ENCODE data around the gene PSMC1.
"Not testable (repeated sequence)": the region's sequence is repeated elsewhere in the genome, so short reads cannot be mapped to it uniquely, and the experiment has no call there.

The PSMC1 gene

DNA sequence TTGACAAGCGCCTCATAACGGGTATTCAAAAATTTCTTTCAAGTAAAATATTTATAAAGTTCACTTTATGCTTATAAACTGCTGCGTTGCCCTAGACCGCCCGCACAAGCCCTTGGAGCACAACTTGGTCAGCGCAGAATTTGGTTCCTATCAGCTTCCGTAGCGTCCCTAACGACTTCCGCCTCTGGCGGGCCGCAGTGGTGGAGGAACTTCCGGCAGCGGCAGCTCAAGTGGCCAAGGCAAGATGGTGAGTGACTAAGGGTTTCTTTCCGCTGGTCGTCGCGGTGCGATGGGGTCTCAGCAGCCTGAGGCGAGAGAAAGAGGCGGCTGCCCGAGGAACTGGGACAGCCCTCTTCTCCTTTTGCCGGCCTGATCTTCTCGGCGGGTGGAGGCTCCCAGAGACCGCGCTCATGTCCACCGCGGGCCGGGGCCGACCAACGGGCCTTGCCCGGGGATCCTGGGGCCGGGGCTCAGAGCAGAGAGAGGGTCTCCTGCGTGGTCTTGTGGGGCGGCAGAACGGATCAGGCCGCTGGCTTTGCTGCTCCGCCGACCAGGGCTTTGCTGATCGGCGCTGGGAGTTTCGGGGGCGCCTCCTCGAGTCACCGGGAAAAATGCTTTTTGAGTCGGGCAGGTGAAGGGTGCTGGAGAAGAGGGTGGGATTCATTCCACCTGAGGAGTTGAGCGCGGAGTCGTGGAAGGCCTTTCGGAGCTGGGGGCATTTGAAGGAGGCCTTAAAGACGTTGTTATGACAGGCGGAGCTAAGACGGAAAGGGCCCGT lies at the start of gene PSMC1:
PSMC1 (plus strand) TSS at position 200 of the 778 bp plus-strand sequence; CDS start at position 245, 45 bp downstream.
- peak; percentile 94 to 96 (median 95) for DNase-seq

DNA sequence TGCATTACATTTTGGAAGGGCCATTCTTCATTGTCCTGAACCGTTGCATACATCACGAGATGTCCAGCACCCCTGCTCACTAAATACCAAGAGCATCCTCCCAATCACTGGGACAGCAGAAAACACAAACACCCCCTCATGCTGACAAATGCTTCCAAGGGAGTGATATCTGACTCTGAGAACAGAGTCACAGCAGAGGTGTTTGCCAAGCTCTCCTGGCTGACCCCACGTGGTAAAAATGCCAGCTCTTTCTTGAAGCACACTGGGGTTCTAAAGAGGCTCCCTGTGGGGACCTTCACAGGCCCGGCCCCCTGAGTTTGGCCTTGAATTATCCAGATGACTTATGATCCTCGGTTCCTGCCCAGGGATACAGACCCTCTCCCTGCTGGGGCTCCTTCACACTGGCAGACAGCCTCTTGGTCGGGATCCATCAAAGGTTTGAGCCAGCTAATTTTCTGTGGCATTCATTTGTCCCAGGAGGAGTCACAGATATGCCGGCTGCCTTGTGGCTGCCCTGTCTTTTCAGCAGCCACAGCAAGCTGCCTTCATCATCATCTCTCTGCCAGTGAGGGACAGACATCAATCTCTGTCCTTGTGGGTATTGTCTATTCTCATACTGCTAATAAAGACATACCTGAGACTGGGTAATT lies 43.1 kb upstream of the PSMC1 start:
- no peak for DNase-seq

DNA sequence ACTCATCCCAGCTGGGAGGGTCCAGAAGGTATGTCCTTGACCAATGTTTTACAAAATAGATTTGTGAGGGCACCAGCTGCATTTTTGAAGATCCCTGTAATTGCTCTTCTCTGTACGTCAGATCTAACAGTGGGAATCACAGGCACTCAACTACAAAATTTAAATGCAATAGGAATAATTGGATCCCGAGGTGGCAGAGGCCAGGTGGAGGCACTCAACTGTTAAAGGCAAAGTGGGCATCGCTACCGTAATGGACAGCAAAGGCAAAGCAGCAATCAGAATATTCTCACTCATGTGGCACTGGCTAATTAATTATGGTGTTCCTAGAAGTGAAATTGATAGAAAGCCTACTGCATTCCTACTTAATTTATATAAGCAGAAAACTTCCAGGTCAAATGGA lies 27.9 kb upstream of the PSMC1 start:
- no peak for DNase-seq

DNA sequence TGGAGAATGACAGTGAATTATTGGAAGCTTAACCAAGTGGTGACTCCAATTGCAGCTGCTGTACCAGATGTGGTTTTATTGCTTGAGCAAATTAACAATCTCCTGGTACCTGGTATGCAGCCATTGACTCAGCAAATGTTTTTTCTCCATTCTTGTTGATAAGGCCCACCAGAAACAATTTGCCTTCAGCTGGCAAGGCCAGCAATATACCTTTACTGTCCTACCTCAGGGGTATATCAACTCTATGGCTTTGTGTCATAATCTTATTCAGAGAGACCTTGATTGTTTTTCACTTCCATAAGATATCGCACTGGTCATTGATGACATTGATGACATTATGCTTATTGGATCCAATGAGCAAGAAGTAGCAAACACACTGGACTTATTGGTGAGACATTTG lies 26.4 kb upstream of the PSMC1 start:
- not testable (repeated sequence) for DNase-seq

DNA sequence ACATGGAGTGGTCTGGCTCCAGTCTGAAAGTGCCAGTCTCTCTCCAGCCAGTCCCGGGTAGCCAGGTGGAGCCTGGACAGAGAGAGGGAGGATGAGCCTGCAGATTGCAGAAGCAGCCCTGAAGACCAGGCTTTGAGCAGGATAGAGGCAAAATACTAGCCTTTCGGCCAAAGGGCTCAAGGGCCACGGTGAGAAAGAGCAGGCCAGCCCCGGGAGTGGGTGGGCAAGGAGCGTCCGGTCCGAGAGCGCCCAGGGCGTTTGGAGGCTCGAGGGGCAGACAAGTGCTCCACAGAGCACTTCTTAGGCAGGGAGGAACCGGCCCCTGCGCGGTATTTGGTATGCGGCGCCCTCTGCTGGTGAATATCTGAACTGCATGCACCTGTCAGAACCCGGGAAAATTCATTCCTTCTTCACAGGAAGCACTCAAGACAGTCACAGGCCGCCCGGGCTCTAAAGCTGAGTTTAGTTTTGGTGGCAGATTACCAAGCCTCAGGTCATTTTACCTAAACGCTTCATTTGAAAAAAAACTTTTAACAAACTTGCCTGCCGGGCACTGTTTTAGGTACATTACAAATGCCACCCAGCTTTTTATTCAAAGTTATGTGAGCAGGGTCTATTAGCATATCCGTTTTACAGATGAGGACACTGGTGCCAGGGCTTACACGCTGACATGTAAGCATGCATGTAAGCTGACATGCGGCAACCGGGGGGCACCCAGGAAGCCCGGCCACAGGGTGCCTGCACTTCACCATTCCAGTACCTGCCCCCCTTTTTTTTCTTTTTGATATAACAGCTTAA lies 21.0 kb upstream of the PSMC1 start:
- DNase-seq = peak; percentile 70 to 81 (median 77)

DNA sequence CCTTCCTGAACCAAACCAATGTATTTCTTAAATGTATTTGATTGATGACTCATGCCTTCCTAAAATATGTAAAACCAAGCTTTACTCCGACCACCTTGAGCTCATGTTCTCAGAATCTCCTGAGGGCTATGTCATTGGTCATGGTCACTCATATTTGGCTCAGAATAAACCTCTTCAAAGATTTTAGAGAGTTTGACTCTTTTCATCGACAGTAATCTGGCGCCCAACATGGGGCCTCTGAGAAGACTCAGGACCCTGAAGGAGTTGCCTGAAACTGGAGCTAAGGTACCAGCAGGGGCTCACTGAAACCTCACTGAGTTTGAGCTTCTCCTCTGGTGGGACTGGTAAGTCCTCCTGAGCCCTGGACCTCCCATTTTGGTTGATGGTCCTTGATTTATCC lies 17.2 kb upstream of the PSMC1 start:
- DNase-seq = peak in 1 of 3 donors; percentile 25

DNA sequence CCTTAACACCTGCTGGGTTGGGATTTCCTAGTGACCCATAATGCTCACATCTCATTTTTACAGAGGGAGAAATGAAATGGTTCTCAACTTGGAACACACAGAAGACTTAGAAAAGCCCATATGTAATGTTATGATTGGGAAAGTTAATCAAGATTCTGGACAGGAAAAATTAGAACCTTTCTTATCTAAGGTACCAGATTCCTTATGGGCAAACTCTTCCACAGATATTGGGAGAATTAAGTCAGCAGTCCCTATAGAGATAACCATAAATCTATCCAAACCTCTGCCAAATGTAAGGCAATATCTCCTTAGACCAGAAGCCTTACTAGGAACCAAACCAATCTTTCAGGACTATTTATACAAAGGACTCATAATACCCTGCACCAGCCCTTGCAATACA lies 13.9 kb upstream of the PSMC1 start:
- DNase-seq = no peak

DNA sequence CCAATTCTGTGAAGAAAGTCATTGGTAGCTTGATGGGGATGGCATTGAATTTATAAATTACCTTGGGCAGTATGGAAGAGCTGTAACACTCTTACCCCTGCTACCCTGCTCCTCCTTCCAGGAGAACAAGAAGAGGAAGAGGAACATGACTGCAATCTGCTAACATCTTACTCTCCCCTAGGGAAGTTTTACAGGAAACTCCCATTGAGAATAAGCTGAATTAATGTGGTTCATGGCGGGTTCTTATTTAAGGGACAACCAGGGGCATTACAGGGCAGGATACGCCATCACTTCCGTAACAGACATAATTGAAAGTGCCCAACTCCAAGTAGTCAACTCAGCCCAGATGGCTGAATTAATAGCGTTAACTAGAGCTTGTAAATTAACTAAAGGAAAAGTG lies 9.4 kb upstream of the PSMC1 start:
- peak; percentile 40 to 59 (median 54) for DNase-seq

DNA sequence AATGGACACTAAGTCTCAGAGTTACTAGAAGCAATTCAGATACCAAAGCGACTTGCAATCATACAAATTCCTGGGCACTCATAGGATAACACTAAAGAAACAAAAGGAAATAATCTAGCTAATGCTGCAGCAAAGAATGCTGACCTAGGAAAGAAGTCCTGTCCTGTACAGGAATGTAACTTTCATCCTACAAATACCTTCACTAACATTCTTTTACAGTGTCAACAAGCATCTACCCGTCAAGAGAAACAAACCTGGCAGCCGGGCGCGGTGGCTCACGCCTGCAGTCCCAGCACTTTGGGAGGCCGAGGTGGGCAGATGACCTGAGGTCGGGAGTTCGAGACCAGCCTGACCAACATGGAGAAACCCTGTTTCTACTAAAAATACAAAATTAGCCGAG lies 8.9 kb upstream of the PSMC1 start:
- not testable (repeated sequence) for DNase-seq

DNA sequence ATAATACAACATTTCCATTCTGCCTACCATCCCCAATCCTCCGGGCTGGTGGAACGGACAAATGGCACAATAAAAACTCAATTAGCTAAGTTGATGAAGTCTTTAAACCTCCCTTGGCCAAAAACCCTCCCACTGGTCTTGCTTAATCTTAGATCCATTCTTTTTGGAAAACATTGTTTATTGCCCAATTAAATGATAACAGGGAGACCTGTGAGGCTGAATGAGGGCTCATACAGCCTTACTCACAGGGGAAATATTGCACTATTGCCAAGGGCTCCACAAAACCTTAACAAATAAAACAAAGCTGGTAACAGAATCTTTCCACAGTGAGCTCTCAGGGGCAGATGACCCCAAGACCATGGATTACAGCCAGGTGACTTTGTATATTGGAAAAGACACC lies 7.8 kb upstream of the PSMC1 start:
- no peak for DNase-seq

DNA sequence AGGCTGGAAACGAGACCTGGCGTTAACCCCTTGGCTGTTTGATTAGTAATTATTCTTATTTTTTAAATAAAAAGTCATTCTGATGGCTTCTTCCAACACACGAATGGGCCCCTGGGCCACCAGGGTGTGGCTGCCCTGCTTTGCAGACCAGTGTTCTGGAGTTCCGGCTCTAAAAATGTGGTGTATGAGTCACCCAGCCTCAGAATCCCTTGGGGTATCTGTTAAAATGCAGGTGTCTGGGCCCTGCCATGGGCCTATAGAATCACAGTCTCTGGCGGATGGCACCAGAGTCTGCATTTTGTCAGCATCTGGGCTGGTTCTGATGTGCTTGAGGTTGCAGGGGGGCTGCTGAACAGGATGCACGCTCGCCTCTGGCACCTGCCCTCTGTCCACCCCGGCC lies 2.5 kb upstream of the PSMC1 start:
- no peak for DNase-seq

DNA sequence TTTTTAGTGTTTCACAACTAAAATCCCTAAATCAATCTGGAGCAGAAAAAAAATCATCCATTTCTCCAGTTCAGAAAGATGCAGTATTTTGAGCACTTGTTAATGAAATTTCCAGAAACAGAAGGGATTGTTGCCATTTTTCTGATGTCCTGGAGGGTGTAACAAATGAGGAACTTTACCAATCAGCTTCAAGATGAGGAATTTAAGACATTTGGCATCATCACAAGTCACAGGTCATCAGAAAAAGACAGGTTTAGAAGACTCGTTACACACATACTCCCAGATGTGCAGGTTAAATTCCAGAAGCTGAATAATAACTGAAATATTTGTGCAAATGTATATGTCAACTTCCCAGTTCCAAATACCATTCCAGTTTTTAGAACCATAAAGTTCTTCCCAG lies 482 bp upstream of the PSMC1 start:
- DNase-seq = no peak

DNA sequence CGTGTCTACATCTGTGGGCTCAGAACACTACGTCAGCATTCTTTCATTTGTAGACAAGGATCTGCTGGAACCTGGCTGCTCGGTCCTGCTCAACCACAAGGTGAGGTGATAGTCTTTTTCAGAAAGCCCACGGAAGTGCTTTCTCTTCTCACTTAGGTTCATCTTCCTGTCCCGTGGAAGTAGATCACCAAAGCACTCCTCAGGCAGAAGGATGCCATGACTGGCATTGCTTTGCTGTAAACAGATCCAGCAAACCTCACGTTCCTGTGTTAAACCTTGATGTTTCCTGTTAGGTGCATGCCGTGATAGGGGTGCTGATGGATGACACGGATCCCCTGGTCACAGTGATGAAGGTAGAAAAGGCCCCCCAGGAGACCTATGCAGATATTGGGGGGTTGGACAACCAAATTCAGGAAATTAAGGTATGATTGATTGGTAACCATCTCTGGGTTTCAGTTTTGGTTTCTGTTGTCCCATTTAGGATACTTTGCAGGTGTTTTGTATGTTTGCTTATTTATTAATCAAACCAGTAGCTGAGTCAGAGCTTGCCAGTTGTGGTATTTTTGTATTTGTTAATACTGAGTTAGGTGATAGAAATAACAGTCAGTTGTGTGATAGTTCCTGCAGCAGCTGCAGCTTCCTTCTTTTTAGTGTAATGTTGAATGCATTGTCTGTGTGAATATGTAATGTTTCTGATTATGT lies 7.5 kb downstream of the PSMC1 start:
- no peak for DNase-seq

DNA sequence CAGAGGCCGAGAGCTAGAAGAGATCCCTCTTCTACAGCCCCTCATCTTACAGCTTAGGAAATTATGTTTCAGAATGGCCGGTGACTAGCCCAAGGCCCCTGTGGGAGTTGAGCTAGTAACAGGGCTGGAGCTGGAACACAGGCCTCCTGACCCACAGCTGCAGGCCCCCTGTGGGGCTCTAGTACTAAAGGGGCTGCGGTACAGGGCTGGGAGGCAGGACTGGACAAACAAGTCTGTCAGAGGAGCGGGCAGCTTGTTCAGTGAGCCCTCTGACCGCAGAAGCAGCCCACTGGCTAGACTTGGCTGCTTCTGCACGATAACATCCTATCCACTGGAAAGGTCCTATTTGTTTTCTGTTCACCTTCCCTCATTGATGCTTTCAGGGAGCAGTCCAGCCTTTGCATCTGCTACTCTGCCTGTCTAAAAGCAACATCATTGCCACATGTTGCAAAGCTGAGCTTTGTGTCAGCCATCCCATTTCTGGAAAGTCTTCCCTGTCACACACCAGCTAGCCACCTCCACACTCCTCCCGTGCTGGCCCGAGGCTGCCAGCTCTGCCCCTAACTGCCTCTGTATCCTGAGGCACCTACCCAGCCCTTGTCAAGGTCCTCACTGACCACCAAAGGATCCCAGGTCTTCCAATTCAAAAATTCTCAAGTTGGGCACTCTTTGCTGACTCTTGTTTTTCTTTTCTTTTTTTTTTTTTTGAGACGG lies 10.2 kb downstream of the PSMC1 start:
- DNase-seq = no peak

DNA sequence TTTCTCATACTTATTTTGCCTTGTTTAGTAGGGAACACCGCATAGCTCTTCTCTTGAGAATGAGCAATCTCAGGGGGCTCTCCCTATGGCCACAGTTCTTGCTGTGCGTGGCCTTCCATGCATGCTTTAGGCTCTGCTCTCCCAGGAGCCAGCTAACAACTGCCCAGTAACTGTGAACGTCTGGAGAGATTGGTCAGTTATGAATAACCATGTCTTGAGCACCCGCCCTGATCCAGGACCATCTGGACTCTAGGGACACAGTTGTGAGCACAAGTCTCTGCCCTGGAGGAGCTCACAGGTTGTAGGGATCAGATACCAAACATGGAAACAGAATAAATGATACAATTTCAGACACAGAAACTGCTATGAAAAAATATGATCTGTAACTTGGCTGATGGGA lies 12.1 kb downstream of the PSMC1 start:
- DNase-seq = no peak

DNA sequence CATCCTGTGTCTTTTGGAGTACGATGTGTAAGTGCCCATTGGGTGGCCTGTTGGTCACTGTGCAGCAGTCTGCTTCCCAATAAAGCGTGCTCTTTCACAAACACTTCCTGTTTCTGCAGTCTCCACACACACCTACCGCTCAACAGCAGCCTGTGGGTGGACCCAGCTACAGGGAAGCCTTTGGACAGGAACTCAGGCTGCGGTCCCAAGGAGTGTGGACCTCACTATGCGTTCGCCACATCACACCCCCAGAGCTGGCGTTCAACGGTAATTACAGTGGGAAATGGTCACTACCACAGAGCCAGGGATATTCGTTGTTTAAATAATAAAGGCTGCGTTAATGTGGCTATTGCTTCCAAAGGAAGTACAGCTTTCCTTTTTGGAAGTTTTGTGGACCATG lies 16.2 kb downstream of the PSMC1 start:
- peak; percentile 47 to 66 (median 64) for DNase-seq

DNA sequence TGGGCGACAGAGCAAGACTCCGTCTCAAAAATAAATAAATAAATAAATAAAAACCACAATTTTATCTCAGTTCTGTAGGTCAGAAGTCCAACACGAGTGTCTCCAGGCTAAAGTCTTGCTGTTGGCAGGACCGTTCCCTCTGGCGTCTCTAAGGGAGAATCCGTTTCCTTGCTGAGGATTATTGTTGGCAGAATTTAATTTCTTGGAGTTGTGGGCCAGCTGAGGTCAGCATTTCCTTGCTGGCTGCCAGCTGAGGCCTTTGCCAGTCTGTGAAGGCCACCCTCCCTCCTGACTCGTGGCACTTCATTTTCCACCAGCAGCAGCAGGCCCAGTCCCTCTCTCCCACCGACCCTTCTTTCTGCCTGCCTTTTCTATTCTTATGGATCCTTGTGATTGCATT lies 17.2 kb downstream of the PSMC1 start:
- DNase-seq = no peak

DNA sequence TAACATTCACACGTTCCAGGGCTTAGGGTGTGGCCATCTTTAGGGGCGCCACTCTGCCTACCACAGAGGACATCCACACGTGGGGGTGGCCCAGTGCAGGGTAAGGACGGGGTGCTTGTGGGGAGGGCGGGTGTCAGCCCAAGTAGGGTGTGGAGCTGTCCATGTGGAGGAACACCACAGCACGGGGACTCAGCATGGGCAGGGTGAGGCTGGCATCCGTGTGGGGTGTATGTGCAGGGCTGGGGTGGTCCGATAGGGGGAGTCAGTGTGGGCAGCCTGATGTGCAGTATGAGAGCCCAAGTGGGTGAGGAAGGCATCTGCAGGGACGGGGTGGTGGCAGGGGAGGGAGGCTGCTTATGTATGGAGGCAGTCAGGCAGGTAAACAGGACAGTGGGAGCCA lies 17.7 kb downstream of the PSMC1 start:
- DNase-seq = no peak

DNA sequence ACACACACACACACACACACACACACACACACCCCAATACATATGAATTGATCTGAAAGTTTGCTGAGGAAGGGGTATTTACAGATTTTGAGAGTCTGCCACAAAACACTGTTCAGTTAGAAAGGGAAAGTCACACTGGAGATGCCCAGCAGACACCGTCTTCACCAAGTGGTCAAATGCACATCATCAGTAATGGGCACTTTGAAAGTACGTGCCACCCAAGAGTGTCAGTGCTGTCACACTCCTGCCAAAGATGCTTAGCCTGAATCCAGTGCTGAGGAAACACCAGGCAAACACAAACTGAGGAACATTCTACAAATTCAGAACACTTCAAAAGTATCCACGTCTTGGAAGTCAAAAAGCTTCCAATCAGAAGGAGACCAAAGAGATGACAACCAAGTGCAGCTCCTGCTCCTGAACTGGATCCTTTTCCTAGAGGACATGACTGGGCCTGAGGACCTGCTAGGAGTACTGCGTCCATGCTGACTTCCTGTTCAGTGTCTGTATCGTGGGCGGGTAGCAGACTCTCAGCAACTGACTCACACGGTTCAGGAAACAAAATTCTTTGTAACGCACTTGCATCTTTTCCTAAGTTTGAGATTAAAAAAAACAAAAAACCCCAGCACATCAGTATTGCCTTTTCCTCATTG lies 18.6 kb downstream of the PSMC1 start:
- peak; percentile 86 to 94 (median 94) for DNase-seq

DNA sequence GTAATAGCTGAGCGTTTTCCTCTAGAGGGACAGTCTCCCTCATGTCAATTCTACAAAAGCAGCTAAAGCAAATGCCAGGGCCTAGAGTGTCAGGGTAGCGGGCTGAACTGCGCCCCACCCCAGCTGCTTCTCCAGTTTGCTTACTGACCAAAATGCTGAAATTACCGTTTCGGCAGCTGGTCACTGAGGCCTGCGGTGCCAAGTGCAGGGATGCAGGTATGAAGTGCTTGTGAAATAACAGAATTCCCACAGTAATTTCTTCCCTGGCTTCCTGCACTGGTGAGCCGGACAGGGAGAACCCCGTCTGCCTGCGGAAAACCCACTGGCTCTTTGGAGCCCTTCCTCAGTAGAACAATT lies 19.1 kb downstream of the PSMC1 start:
- no peak for DNase-seq

DNA sequence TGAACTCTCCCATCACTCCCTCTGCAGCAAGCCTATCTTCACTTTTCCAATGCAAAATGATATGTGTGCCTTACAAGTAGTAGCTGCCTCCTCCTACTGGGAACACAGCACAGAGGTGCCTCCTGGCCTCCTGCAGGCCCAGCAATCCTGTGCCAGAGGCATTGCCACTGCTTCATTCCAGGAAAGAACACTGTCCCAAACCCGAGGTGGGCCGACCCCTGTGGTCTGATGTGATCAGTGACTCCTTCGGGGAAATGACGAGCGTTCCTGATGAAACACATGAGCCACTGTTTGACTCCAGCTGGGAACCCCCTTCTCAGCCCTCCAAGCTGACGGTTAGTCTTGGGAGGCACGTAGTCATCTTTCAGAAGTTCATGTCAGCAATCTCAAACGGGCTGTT lies 19.5 kb downstream of the PSMC1 start:
- peak; percentile 87 to 89 (median 88) for DNase-seq
